Fibroblast of the aortic adventitia (primary cell): ENCODE measurements around the gene SPON1. TPM values are rescaled to one million over a fixed set of nuclear protein-coding genes. Genes with fewer than 3 reads are reported as not detected.
"Not testable (repeated sequence)": the region's sequence is repeated elsewhere in the genome, so short reads cannot be mapped to it uniquely, and the experiment has no call there.

Source experiments
- DNase-seq: peaks from one replicate; pipeline ENCODE4 v3.0.0-alpha.2; 2010; ENCODE audit warnings: low read depth
- H3K4me3 ChIP-seq: 2 replicates; pipeline ENCODE4 v1.5.1; 2011; ENCODE audit warnings: low read depth, mild to moderate bottlenecking, control low read depth, low read length, moderate library complexity
- CTCF ChIP-seq: IDR thresholded peaks from 2 replicates; pipeline ENCODE4 v1.5.1; 2011; ENCODE audit warnings: mild to moderate bottlenecking, low read length, control low read depth, inconsistent platforms; ENCODE audit not compliant: insufficient read depth
- total RNA-seq: library from RNA; depleted of rRNA; stranded (reverse); fragments of >200 nt; gene quantifications from 2 replicates; pipeline ENCODE4 v1.2.3, GENCODE V29; 2012; ENCODE audit warnings: low replicate concordance

The SPON1 gene
- total RNA-seq, 1 donor: 3.5 TPM

GRCh38 chr11:13931356-13931755, 31.2 kb upstream of the SPON1 start:
- H3K4me3 ChIP-seq: no peak overlapping the region
- DNase-seq: no peak
- TF ChIP-seq CTCF: no peak

- not testable (repeated sequence) for DNase-seq, H3K4me3 ChIP-seq
Observed at GRCh38 chr11:13937154-13937553, 25.4 kb upstream of the SPON1 start.

GRCh38 chr11:13938829-13939228, 23.7 kb upstream of the SPON1 start:
- H3K4me3 ChIP-seq, DNase-seq: not testable (repeated sequence)

- no peak for DNase-seq
- no peak for TF ChIP-seq CTCF
Observed at GRCh38 chr11:13939961-13940906, 22.3 kb upstream of the SPON1 start.

GRCh38 chr11:13940907-13941256, 21.6 kb upstream of the SPON1 start:
- H3K4me3 ChIP-seq: no peak overlapping the region
- DNase-seq: no peak
- no peak for TF ChIP-seq CTCF

More at GRCh38 chr11:13939961-13940906, 22.3 kb upstream of the SPON1 start:
- H3K4me3 ChIP-seq: no peak overlapping the region

GRCh38 chr11:13941775-13942174, 20.7 kb upstream of the SPON1 start:
- TF ChIP-seq CTCF: no peak
- H3K4me3 ChIP-seq: no peak overlapping the region

GRCh38 chr11:13942378-13942777, 20.1 kb upstream of the SPON1 start:
- H3K4me3 ChIP-seq: no peak overlapping the region
- DNase-seq: no peak
- no peak for TF ChIP-seq CTCF

More at GRCh38 chr11:13941775-13942174, 20.7 kb upstream of the SPON1 start:
- no peak for DNase-seq

- peak; percentile 67 for DNase-seq
Observed at GRCh38 chr11:13942971-13943381, 19.5 kb upstream of the SPON1 start.

More at GRCh38 chr11:13942971-13943381, 19.5 kb upstream of the SPON1 start:
- no peak overlapping the region for H3K4me3 ChIP-seq
- TF ChIP-seq CTCF: no peak
